CD4-positive, alpha-beta T cell treated with Interferon gamma for 1 hour (primary cell): ENCODE measurements around the gene RAB43.
"Not testable (repeated sequence)": the region's sequence is repeated elsewhere in the genome, so short reads cannot be mapped to it uniquely, and the experiment has no call there.

Experiments
- DNase-seq: peaks from one replicate; pipeline ENCODE4 v3.0.0-alpha.2; 2020

RAB43 gene

GRCh38 chr3:129121792-129122411, at the start of gene RAB43:
Gene RAB43 (minus strand): TSS chr3:129121804. CDS start chr3:129121489, 315 bp downstream.
- DNase-seq: peak; percentile 87

- DNase-seq: no peak
These were observed 45.2 kb upstream of the RAB43 start for GRCh38 chr3:129166579-129167332.

GRCh38 chr3:129165594-129165993, 44.0 kb upstream of the RAB43 start:
- not testable (repeated sequence) for DNase-seq

DNA sequence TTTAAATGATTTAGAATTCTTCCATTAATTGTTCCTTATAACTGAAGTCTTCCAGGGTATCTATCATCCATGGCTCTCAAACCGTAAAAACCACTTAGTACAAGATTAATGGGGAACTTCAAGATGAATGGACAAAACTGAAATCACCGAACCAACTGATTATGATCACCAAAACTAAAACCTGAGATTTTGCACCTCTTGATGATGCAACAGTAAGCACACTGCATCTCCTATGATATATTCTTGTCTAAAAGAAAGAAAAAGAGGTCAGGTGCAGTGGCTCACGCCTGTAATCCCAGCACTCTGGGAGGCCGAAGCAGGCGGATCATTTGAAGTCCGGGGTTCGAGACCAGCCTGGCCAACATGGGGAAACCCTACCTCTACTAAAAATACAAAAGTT, 42.9 kb upstream of the RAB43 start:
- DNase-seq: no peak

DNA sequence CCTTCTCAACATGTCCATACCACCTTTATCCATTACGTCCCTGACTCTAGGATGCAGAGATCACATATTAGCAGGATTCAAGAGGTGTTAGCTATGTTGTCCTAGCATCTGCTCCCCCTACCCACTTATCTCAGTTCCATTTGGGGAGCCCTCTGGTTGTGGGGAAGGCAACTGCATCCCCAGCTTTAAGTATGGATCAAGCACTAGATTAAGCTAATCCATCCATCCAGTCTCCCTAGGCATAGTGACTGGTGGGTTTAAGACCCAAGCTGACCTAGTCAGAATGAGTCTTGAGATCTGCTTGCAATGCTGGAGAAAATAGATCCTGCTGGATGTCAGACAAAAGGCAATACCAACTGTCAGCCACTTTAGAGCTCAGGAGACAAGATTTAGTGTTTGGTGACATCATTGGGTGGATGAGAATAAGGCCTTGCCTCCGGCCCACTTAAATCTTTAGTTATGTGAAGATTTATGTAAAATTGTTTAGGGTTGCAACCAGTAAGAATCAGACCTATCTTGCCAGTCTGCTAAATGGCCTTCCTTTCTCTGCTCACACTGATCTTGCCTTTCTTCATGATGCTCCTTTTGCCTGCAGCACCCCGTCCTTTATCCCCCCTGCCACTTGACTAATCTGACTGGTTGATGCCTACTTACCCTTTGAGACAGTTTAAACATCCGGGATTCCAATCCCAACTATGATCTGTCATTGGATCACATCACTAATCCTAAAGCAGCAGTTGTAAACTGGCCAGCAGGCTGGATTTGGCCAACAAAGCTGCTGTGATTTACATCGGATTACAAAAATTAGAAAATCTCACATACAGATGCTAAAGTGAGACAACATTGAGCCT, 41.4 kb upstream of the RAB43 start:
- DNase-seq: no peak

- DNase-seq: peak; percentile 18
These were observed 40.3 kb upstream of the RAB43 start for GRCh38 chr3:129161860-129162271.

- DNase-seq: peak; percentile 91
These were observed 39.6 kb upstream of the RAB43 start, which contains the start of gene ISY1 for GRCh38 chr3:129160891-129161859. Gene ISY1 (minus strand): TSS chr3:129161063. CDS start chr3:129160975, 88 bp downstream.

DNA sequence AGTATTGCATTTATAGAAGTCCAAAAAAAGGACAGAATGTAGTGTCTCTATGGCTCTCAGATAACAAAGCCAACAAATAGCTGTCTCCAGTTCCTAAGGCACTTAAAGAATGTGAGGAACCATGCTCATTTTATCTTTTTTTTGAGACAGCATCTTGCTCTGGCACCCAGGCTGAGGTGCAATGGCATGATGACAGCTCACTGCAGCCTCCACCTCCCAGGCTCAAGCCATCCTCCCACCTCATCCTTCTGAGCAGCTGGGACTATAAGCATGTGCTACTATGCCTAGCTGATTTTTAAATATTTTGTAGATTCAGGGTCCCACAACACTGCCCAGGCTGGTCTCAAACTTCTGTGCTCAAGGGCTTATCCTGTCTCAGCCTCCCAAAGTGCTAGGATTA, 23.2 kb upstream of the RAB43 start:
- DNase-seq: no peak

DNA sequence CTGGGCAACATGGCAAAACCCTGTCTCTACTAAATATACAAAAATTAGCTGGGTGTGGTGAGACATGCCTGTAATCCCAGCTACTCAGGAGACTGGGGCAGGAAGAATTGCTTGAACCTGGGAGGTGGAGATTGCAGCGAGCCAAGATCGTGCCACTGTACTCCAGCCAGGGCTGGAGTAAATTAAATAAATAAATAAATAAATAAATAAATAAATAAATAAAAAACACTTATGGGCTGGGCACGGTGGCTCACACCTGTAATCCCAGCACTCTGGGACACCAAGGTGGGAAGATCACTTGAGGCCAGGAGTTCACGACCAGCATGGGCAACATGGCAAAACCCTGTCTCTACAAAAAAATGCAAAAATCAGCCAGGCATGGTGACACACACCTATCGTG, 19.4 kb upstream of the RAB43 start:
- not testable (repeated sequence) for DNase-seq

GRCh38 chr3:129139911-129140310, 18.3 kb upstream of the RAB43 start:
- DNase-seq: no peak

DNA sequence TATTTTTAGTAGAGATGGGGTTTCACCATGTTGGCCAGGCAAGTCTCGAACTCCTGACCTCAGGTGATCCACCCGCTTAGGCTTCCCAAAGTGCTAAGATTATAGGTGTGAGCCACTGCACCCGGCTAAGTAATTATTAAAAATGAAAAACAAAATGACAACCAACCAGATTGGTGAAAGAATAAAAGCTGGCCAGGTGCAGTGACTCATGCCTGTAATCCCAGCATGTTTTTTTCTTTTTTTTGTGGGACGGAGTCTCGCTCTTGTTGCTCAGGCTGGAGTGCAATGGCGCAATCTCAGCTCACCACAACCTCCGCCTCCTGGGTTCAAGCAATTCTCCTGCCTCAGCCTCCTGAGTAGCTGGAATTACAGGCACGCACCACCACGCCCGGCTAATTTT, 14.7 kb upstream of the RAB43 start:
- not testable (repeated sequence) for DNase-seq

DNA sequence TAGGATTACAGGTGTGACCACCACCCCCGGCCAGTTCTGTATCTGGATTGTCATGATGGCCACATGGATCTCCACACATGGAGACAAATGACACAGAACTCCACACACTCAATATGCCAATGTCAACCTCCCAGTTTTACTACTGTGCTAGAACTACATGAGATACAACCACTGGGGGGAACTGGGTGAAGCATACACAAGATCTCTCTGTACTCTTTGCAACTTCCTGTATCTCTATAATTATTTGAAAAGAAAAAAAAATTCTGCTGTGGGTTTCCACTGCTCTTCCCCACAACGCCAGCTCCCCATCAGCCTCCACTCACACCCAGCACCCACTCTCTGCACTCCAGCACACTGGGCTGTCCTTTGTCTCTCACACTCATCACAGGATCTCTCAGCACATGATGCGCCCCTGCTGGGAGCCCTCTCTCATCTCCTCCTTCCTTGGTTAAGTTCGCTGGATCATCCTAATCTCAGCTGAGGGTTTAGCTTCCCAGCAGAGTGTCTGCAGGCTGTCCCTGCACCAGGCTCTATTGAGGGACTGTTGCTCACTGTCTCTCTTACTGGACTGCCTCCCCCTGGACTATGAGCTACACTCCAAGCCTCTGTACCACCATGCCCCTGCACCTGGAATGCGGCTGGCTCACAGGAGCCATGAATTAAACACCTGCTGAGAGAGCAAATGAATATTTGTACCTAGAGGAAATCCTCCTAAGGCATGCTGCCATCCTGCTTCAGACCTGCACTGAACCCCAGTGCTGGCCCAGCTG, 10.7 kb upstream of the RAB43 start:
- no peak for DNase-seq

DNA sequence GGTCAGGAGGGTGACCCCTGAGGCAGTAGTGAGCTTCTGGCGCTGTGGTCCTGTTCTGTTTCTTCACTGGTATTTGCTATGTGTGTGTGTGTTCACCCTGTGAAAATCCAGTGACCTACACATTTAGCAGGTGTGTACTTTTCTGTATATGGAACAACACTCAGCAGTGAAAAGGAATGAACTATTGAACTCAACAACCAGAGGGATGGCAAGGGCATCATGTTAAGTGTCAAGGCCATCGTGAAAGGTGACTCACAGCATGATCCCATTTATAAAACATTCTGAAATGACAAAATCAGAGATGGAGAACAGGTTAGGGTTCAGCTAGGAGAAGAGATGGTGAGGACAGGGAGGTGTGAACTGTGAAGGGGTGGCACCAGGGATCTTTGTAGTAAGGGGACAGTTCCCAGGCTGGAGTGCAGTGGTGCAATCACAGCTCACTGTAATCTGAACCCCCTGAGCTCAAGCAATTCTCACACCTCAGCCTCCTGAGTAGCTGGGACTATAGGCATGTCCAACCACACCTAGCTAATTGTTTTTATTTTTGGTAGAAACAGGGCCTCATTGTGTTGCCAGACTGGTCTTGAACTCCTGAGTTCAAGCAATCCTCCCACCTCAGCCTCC, 10.0 kb upstream of the RAB43 start:
- no peak for DNase-seq

- DNase-seq: no peak
These were observed 8.7 kb upstream of the RAB43 start for GRCh38 chr3:129130291-129130813.

GRCh38 chr3:129128357-129129155, 7.0 kb upstream of the RAB43 start:
- DNase-seq: no peak

DNA sequence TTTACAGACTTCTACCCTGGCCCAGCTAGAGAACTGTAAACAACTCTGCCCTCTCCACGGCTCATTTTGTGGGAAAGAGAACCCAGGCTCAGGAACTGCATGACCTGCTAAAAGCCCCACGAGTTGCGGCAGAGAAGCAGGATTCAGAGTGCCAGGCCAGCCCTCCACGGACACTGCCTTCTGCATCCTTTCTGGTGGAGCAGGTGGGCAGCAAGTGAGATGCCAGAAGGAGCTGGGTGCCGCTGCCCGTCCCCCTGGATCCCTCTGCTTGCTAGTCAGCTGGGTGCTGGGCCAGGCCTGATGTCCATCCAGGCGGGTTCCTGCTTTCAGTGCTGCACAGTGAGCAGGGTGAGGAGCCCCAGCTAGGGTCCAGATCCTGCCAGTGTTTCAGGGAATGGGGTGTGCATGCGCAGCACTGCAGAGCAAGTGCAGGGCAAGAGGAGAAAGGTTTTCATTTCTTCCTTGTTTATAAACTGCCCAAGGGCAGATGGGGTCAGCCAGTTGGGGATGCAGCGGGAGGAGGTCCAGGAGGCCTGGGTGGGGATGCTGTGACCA, 5.2 kb upstream of the RAB43 start:
- no peak for DNase-seq

- DNase-seq: no peak
These were observed 1.9 kb upstream of the RAB43 start for GRCh38 chr3:129123314-129124060.

- no peak for DNase-seq
These were observed 908 bp upstream of the RAB43 start for GRCh38 chr3:129122412-129123011.
